ENCODE results near the gene POU6F2.

GRCh38 chr7:39339591-39339990, 361.9 kb downstream of the POU6F2 start:
- no peak for TF ChIP-seq TCF15 (CRISPR knock-in tag; IDR thresholded peaks at IDR 0.05)
- no peak for TF ChIP-seq POLR2A (conservative IDR thresholded peaks at IDR 0.05)
- TF ChIP-seq RBM39 (optimal IDR thresholded peaks at IDR 0.05; ENCODE audit: low read depth, low read length): no peak
